Right renal cortex interstitium (tissue), 3 donors: ENCODE results near the gene ITGBL1. TPM values are rescaled to one million over a fixed set of nuclear protein-coding genes. Genes with fewer than 3 reads are reported as not detected.

Experiments
- DNase-seq, 3 donors: peaks; one replicate each; pipeline ENCODE4 v3.0.0-alpha.2; 2013; ENCODE audit warnings: low read depth in 3 of 3, low spot score in 2 of 3
- polyA plus RNA-seq, 3 donors: library from polyadenylated mRNA; unstranded; fragments of 120-200 nt; gene quantifications; one replicate each; pipeline ENCODE4 v1.2.1, GENCODE V29; 2013; ENCODE audit not compliant: insufficient read length in 3 of 3

ITGBL1 gene
- polyA plus RNA-seq, 3 donors, result 0.55 to 0.93 (median 0.69) TPM

GRCh38 chr13:101450749-101451130 is 1.7 kb upstream of the ITGBL1 start:
- no peak for DNase-seq

GRCh38 chr13:101451641-101452040 is 834 bp upstream of the ITGBL1 start:
- no peak for DNase-seq

- no peak for DNase-seq
These were observed 1.3 kb downstream of the ITGBL1 start for GRCh38 chr13:101453784-101454201.

GRCh38 chr13:101454767-101455166 is 2.3 kb downstream of the ITGBL1 start:
- DNase-seq, result no peak

GRCh38 chr13:101455863-101456262 is 3.4 kb downstream of the ITGBL1 start:
- no peak for DNase-seq

GRCh38 chr13:101457176-101457575 is 4.7 kb downstream of the ITGBL1 start:
- DNase-seq, result no peak

GRCh38 chr13:101465877-101466276 is 13.4 kb downstream of the ITGBL1 start:
- DNase-seq, result no peak

GRCh38 chr13:101467415-101467814 is 14.9 kb downstream of the ITGBL1 start:
- DNase-seq, result no peak

GRCh38 chr13:101473458-101473857 is 21.0 kb downstream of the ITGBL1 start:
- no peak for DNase-seq

- peak in 2 of 3 donors; percentile 19 to 41 for DNase-seq
These were observed 22.0 kb downstream of the ITGBL1 start for GRCh38 chr13:101474419-101474957.

- no peak for DNase-seq
These were observed 23.1 kb downstream of the ITGBL1 start for GRCh38 chr13:101475536-101475935.

- no peak for DNase-seq
These were observed 28.9 kb downstream of the ITGBL1 start for GRCh38 chr13:101481421-101481820.

- no peak for DNase-seq
These were observed 34.4 kb downstream of the ITGBL1 start for GRCh38 chr13:101486708-101487437.

GRCh38 chr13:101487438-101487830 is 35.0 kb downstream of the ITGBL1 start:
- no peak for DNase-seq

GRCh38 chr13:101488734-101489133 is 36.3 kb downstream of the ITGBL1 start:
- DNase-seq, result no peak

GRCh38 chr13:101489643-101490405 is 37.3 kb downstream of the ITGBL1 start:
- no peak for DNase-seq

GRCh38 chr13:101490406-101491015 is 38.0 kb downstream of the ITGBL1 start:
- DNase-seq, result no peak

- DNase-seq, result peak in 2 of 3 donors; percentile 3 to 4
These were observed 39.9 kb downstream of the ITGBL1 start for GRCh38 chr13:101492251-101492910.

- DNase-seq, result no peak
These were observed 41.1 kb downstream of the ITGBL1 start for GRCh38 chr13:101493541-101493940.

- no peak for DNase-seq
These were observed 46.9 kb downstream of the ITGBL1 start for GRCh38 chr13:101499406-101499805.

GRCh38 chr13:101502618-101503017 is 50.1 kb downstream of the ITGBL1 start:
- no peak for DNase-seq
